GOT3 (cell line): ENCODE data around the gene LGALS3.

Experiments
- DNase-seq: peaks from one replicate; lab custom pipeline; 2025; ENCODE audit warnings: mixed read lengths; lab: John Stamatoyannopoulos, UW

The LGALS3 gene

DNA sequence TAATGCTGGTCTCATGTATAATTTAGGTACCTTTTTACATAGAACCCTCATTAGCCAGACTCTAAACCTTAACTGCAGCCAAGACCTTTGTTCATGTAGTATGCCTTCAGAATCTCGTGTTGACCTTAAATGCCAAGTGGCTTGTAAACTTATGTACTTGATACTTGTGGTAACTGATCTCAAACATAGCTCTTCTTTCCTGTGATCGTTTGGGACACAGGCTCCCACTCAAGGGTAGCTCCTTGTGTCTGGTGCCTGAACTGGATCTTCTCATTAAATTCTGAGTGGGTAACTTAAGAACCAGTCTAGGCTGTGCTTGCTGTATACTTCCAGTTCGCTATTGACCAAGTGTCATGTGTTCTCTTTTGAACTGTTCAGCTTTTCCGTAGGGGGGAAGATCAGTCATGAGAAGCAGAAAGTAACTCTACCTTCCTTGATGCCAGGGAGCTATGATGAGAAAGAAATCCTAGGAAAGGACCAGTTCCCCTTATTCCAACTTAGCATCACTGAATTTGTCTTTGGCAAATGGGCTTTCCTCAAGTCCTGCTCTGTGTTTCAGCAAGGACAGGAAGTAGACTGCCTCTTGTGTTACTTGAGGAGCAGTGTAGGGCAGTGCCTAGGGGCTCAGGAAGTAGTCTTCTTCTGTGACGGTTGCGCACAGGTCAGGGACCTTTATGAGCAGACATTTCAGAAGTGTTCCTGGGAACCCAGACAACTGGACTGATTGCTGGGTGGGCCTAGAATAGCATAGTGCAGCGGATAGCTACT is 2.5 kb downstream of the LGALS3 start:
- no peak for DNase-seq

DNA sequence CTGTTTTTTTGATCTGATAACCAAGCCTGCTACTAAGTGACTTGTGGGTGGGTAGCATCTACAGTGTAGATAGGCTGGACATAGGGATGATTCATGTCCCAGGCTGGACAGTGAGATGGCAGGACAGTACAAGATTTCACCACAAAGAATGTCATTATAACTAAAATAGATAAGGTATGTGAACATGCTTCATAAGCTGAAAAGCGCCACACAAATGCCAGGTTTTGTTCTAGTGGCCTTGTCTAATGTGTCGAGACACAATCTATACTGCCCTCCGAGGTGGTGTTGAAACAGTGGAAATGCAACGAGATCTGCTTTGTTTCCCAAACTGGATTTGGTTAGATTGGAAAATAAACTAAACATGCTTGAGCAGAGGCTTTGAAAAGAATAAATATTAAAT is 4.4 kb downstream of the LGALS3 start:
- DNase-seq: no peak

DNA sequence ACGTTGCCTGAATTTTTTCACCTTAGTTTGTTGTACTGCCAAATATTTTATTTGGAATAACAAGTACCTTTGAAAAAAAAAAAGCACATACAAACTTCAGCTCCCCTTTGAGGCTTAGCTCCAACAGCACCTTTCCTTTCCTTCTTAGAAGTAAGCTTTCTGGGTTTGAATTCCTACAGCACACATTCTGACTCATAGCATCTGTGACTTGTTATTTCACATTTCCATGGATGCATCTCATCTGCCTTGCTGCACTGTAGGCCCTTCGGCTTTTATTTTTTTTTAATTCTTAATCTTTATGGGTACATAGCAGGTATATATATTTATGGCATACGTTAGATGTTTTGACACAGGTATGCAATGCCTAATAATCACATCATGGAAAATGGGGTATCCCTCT is 7.2 kb downstream of the LGALS3 start:
- DNase-seq: no peak

DNA sequence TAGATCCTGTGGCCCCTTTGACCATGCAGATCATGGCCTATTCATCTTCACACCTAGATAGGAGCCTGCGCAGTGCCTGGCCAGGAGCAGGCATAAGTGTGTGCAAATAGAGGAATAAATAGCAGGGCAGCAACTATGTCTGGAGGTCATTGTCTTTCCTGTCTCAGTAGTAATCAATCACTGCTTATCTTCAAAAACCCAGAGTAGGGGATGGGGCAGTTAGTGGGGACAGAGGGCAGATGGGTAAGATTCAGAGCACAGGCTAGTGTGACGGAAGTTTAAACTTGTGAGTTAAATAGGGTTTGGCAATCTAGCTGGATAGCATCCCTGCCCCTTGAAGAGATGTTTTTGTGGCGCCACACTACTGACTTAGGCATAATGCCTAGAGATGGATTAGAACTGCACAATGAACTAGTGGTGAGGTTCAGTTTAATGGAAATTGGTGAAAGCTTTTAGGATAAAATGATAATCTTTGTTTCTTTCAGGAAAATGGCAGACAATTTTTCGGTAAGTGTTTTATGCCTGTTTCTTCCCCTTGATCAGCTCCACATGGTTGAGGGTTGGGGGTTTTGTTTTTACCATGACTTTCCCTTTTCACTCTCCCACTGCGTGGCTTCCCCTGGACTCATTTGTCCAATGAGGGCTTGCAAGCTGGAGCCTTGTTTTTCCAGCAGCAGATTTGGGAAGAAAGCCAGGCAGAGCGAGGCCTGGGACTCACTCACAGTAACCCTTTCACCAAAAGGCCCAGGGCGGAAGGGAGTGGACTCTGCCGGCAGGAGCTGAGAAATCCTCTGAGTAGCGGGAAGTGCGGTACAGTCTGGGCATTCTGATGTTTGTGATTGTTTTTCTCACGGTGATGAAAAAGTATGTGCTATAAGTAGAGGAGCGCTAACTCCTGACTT is 8.1 kb downstream of the LGALS3 start:
- no peak for DNase-seq

DNA sequence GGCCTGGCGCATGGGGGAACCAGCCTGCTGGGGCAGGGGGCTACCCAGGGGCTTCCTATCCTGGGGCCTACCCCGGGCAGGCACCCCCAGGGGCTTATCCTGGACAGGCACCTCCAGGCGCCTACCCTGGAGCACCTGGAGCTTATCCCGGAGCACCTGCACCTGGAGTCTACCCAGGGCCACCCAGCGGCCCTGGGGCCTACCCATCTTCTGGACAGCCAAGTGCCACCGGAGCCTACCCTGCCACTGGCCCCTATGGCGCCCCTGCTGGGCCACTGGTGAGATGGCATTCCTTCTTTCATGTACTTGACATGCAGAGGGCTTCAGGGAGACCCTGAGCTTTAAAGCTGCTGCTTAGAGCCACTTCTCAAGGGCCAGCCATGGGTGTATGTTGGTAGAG is 9.0 kb downstream of the LGALS3 start:
- DNase-seq: no peak

DNA sequence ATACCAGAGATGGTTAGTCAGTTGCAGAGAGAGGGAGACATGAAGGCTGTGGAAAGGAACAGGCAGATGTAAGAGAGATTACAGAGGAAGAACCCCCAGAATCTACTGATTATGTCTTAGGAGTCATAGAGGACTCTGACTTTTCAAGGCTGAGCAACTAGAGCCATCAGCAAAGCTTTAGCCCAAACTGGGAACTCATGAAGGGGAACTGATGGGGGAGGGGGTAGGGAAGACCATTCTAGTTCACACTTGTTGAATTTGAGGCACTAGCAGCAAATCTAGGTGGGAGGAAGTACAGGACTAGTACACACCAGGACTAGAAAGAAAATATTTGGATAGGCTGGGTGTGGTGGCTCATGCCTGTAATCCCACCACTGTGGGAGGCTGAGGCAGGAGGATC is 10.1 kb downstream of the LGALS3 start:
- no peak for DNase-seq

DNA sequence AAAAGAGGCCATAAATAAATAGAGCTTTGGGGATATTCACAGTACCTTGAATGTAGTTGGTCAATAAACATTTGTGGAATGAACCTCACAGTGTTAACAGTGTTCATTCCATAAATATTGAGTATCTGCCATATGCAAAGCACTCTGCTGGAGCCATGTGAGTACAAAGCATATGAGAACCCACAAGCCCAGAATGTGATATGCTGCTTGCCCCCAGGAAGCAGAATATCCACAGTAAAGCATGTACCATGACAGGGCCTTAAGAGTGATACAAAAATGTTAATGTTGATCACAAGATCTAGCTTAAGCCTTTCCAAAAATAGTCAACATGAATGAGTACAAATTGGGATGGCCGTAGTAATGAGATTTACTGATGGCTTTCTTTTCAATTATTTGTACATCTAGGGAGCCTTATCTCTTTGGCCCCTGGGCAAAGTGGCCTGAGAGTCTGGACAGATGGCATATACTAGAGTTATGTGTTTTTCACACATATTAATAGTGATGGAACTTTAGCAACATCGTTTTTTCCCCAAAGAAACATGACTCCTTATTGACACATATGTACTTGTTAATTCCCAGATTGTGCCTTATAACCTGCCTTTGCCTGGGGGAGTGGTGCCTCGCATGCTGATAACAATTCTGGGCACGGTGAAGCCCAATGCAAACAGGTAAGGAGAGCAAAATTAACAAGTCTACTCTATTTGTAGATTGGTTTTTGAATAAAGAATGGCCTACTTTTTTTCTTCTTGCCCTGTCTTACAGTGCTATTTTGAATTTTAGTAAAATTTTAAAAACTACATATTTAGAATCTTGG is 10.9 kb downstream of the LGALS3 start:
- no peak for DNase-seq

DNA sequence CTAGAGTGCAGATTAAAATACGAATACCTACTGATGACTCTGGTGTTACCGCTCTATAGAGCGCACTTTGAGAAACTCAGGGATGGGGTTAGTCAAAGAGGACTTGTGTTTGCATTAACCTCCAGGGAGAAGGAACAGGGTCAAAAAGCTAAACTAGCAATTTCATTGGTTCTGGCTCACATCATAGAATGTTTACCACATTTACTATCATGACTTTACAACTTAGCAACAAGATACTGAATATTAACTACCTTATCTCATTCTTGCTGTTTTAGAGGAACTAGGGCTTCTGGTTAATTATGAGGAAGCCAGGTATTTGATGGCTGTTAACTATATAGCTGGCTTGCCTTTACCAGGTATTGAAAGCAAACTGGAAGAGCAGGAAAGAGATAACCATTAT is 12.8 kb downstream of the LGALS3 start:
- DNase-seq: no peak

DNA sequence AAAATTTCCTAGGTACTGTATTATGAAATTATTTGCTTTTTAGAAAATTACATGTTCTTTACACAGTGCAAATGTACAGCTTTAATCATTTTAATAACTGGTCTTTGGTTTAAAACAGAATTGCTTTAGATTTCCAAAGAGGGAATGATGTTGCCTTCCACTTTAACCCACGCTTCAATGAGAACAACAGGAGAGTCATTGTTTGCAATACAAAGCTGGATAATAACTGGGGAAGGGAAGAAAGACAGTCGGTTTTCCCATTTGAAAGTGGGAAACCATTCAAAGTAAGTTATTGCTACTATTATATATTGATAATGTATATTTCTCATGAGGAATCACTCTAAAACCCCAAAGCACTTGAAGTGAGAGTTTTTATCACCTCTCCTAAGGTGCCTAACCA is 13.4 kb downstream of the LGALS3 start:
- no peak for DNase-seq

DNA sequence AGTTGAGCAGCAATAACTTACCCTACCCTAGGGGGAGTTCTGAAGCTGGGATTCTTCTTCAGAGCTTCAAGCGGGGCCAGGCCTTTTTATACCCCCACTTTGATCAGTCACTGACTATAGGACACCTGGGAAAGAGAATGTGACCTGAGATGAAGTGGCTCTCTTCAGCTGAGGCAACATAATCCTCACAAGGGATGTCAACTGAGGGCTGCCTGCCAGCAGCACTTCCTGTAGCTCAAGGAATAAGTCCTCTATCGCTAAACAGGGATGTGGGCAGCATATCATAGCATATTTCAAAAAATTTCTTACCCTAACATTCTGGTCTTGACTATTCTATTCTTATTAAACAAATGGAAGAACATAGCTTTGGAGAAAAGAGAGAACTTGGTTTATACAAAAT is 17.4 kb downstream of the LGALS3 start:
- no peak for DNase-seq

DNA sequence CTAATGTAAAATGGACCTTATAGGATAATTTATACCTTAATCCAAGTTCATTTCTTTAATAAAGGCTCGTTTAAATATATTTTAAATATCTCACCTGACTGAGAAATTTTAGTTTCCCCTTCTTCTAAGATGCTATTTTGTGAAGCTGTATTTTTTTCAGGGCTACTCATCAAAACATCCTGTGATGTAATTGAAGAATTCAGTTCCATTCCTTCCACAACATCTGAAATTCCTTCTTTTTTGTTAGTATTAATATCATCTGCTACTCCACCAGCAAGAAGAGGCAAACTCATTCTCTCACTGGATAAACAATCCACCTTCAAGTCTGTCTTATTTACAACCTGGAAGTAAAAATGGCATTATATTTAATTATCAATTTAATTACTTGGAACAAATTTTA is 22.5 kb downstream of the LGALS3 start:
- no peak for DNase-seq

DNA sequence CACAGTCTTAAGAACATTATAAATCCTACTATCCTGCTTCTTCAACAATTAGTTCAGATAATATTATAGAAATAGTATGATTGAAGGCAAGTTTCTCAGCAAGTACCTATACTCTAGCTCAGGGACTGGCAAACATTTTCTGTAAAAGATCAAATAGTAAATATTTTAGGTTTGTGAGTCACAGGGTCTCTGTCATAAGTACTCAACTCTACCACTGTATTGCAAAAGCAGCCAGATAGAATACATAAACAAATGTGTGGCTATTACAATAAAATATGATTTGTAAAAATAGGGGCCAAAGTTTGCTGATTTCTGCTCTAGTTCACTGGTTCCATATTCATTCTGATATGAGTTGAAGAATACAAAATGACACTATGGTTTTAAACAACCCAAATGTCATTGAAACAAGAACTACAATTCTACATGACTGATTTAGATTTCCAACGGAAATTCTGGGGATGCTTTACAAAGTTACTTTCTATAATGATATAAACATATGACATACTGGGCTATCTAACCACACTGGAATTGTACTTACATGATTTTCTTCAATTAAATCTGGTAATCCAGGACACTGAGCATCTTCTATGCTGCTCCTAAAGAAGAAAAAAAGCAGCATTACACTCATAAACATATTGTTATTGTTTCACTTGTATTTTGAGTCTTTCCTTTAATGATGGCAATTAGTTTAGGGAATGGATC is 23.2 kb downstream of the LGALS3 start:
- no peak for DNase-seq

DNA sequence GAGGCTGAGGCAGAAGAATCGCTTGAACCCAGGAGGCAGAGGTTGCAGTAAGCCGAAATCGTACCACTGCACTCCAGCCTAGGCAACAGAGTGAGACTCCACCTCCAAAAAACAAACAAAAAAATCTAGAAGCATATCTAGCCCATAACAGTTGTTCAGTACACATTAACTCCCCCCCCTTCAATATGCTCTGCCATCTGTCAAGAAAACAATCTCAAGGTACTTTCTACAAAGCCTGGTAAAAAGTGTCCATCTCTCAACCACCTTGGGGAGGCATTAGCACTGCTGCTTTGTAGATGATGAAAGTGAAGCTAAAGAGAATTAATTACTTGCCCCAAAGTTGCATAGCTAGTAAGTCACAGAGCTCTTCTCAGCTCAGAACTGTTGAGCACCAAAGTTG is 24.9 kb downstream of the LGALS3 start:
- DNase-seq: no peak

DNA sequence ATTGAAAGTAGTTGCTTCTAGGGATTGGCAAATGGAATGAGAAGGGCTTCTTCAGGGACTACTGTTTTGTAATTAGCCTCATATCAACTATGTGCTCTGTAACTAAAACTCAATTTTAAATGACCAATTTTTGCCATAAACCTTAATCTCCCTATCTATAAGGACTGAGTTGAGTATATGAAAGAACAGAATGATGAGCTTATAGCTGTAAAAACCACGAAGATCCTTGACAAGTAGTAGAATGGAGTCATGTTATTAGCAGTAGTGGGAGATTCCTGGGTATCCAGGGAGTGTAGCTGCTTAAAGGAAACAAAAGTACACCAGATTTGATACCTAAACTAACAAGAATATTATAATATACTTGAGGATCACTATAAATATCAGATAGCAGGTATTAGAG is 28.0 kb downstream of the LGALS3 start:
- no peak for DNase-seq

DNA sequence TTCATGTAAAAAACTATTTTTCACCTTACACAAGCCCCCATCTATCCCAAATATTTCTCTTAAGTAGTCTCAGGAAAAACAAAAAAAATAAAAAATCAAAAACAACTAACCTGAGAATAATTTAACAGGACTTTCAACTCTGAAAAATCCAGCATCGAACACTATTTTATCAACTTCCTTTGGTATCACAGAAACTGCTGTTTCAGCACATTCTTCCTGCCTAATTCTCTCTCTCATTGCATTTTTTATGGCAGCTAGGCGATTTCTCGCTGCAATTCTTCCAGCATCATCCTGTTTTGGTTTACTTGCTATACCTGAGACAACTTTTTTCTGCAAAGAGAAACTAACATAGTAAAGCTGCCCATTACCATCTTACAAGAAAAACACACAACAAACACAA is 29.4 kb downstream of the LGALS3 start:
- no peak for DNase-seq

DNA sequence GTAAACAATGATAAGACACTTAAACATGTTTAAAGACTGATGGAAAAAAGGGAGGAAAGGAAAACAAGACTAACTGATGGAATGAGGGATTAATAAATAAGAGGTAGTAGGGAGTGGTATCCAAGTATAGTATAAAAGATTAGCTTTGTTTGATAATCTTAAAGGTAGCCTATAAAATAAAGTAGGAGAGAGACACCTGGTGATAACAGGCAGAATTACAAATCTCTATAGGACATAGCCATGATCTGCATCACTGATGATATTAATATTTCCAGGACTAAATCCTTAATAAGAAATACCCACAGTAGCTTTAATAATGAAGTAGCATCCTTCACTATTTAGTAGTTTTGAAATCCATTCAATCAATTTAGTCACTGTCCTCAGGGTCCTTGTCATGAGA is 31.9 kb downstream of the LGALS3 start:
- no peak for DNase-seq

DNA sequence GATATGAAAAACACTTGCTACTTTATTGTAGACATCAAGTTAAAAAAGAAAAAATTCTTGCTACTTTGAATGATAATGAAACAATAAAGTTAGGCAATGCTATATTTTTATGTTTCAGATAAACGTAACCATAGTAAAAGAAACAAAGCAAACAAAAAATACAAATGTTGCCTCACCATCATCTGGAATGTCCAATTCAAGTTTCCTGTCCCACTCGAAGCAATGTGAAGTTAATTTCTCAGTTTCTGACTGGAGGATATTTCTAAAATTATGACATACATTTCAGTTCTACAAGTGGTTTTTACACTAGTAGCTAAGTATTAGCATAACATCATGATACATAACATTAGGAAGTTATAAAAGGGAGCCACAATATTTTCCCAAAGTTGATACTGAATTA is 41.5 kb downstream of the LGALS3 start:
- DNase-seq: no peak

DNA sequence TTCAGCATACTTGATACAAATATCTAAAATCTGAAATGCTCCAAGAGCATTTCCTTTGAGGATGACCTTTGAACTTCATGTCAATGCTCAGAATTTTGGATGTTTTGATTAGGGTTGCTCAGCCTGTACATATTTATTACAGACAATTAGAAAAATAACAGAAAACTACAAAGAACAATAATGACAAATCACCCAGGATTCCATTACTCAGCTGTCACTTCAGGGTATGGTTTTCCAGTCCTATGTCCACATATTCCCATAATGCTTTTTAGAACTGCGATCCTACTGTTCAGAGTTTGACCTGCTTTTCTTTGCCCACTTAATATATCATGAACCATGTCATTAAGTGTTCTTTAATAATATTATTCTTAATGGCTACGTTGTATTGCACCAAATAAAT is 51.0 kb downstream of the LGALS3 start:
- no peak for DNase-seq

DNA sequence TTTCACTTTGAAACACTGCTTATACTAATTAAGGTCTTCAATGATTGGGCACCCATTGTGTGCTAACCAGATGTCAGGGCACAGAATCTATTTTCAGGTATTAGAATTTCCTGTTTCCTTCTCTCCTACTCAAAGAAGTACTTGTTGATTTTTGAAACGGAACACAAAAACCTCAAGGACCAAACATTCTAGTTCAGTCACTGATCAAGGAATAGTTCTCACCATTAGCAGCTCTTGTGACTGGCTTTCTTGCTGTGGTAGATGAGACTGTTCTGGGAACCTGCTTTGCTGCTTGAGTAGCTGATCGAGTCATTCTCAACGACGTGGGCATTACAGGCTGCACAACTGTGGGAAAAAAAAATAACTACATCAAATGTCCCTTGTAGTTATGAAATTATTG is 51.4 kb downstream of the LGALS3 start:
- DNase-seq: no peak

DNA sequence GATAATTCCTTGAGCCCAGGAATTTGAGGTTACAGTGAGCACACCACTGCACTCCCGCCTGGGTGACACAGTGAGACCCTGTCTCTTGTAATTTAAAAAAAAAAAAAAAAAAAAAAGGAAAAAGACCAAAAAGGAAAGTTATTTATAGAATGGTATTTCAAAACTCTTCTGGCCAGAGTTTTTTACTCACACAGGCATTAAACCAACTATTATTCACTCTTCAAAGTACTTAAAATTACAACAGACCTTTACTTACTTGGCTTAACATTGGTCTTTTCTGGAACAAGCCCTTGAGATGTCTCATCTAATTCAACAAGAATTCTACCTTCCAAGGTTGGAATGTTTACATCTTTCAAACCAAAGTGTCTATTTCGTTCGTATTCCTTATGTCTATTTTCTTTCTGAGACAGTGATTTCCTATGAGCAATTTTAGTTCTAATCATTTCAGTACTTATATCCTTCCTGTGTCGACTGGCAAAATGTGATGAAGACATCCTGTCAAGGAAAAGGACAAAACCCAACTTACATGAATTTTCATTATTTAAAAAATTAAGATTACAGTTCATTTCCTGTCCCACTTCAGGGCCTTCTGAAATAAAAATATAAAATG is 59.7 kb downstream of the LGALS3 start:
- DNase-seq: no peak

DNA sequence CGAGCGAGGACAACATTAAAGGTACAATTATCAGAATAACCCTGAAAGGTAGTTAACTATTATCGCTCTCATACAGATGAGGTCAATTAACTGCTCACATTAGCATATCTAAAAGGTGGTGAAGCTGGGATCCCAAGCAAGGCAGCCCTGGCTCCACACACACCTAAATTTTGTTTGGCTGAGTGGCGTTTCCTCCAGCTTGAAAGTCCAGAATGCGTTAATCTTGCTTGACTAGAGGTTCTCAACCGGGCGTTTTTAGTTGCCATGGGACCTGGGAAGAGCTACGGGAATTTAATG is 61.8 kb downstream of the LGALS3 start:
- DNase-seq: no peak
